CD4-positive, alpha-beta T cell (primary cell): ENCODE data around the gene AGBL1. TPM values are rescaled to one million over a fixed set of nuclear protein-coding genes. Genes with fewer than 3 reads are reported as not detected.

Experiments used
- ATAC-seq: fragments of 200-7000 bp; cut with Tn5 transposase; one replicate; pipeline ENCODE4 v1.10.0; 2022; ENCODE audit warnings: mild to moderate bottlenecking; ENCODE audit not compliant: poor library complexity
- CTCF ChIA-PET: fragments of 350-600 bp; sonication (Branson Sonifier 250); formaldehyde crosslinking; loops from one replicate; lab custom pipeline; 2021; ENCODE audit warnings: antibody characterized with exemption, inconsistent platforms; lab: Charles Lee
- POLR2A ChIA-PET: fragments of 350-600 bp; sonication (Branson Sonifier 250); formaldehyde crosslinking; loops from one replicate; lab custom pipeline; 2021; ENCODE audit warnings: antibody characterized with exemption, inconsistent platforms; lab: Charles Lee
- DNase-seq, 14 experiments: peaks; one replicate each; pipeline ENCODE4 v3.0.0-alpha.2; 2013 to 2020; ENCODE audit warnings: mixed read lengths in 2 of 14
- H3K27ac ChIP-seq, 2 donors: one replicate each; pipeline versions ENCODE4 v1.5.1 to v1.7.0; 2013; ENCODE audit warnings: low read length in 2 of 2, low read depth in 1 of 2, mild to moderate bottlenecking in 1 of 2
- H3K27me3 ChIP-seq, 2 experiments: 1 replicate in 1 of 2; 2 replicates in 1 of 2; pipeline versions ENCODE4 v1.6.1 to v1.7.0; 2013; ENCODE audit warnings: low read length in 2 of 2, control low read depth in 1 of 2, mild to moderate bottlenecking in 1 of 2, moderate library complexity in 1 of 2; ENCODE audit not compliant: insufficient read depth in 2 of 2, control insufficient read depth in 1 of 2
- H3K36me3 ChIP-seq: one replicate; pipeline ENCODE4 v1.6.1; 2013; ENCODE audit warnings: low read length, control low read depth; ENCODE audit not compliant: insufficient read depth
- H3K4me1 ChIP-seq: one replicate; pipeline ENCODE4 v1.6.1; 2013; ENCODE audit warnings: low read length, control low read depth; ENCODE audit not compliant: insufficient read depth
- H3K4me3 ChIP-seq: one replicate; pipeline ENCODE4 v1.5.1; 2013; ENCODE audit warnings: mild to moderate bottlenecking, low read length, moderate library complexity
- H3K9me3 ChIP-seq, 2 experiments: 1 replicate in 1 of 2; 2 replicates in 1 of 2; pipeline versions ENCODE4 v1.6.1 to v1.7.0; 2013; ENCODE audit warnings: low read length in 2 of 2, mild to moderate bottlenecking in 2 of 2, control low read depth in 1 of 2, moderate library complexity in 1 of 2; ENCODE audit not compliant: control insufficient read depth in 1 of 2, insufficient read depth in 1 of 2
- H3K27ac Mint-ChIP-seq: one replicate; pipeline ENCODE4 v1.8.0; 2020; ENCODE audit warnings: mixed read lengths
- H3K27me3 Mint-ChIP-seq: one replicate; pipeline ENCODE4 v1.8.0; 2021; ENCODE audit warnings: mixed read lengths
- H3K36me3 Mint-ChIP-seq: one replicate; pipeline ENCODE4 v1.8.0; 2021; ENCODE audit warnings: low read depth, mixed read lengths
- H3K4me1 Mint-ChIP-seq: one replicate; pipeline ENCODE4 v1.8.0; 2021; ENCODE audit warnings: low read depth, mixed read lengths
- H3K4me3 Mint-ChIP-seq: one replicate; pipeline ENCODE4 v1.8.0; 2020; ENCODE audit warnings: mild to moderate bottlenecking, mixed read lengths
- H3K9me3 Mint-ChIP-seq: one replicate; pipeline ENCODE4 v1.8.0; 2020; ENCODE audit warnings: mixed read lengths
- intact Hi-C, 2 experiments: fragments of 100-400 bp; cut with DNase I in 1 of 2; cut with micrococcal nuclease in 1 of 2; formaldehyde crosslinking; loops; one replicate each; pipeline versions ENCODE4 v1.15.1 to v1.9.0; 2023 to 2025; cut with DNase I, micrococcal nuclease
- total RNA-seq, 174 experiments: library from RNA in 2 of 174; stranded (reverse) in 2 of 174; gene quantifications; one replicate each; pipeline ENCODE4 v1.2.3 and lab custom pipeline; 2021 to 2026
- TF ChIP-seq, protein P1 (sequence below): fragments of 200-600 bp; IDR thresholded peaks from one replicate; pipeline ENCODE4 v1.8.0; 2022; ENCODE audit warnings: antibody characterized with exemption, mild to moderate bottlenecking

The AGBL1 gene
- total RNA-seq, 2 experiments from 2014 or later = not detected

DNA sequence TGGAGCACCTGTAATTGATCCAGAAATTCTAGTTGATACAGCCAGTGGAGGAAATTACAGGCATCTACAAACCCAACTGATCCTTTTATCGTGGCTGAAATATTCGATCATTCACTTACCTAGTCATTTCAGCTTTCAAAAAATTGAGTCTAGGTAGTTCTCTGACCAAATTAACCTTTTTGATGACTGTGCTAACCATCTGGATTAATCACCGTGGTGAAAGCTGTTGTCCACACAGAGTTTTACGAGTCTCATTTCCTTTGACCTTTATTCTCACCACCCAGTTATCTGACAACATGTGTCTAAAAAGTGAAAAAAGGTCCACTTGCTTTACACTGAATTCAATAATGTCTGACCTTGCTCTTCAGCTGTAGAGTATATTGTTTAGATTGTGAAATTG lies 354.3 kb downstream of the AGBL1 start:
- no peaks in the 10 kb centered on the region for H3K4me1 ChIP-seq
- no peaks in the 10 kb centered on the region for H3K27me3 ChIP-seq
- no peak for ATAC-seq
- no peaks in the 10 kb centered on the region for H3K9me3 Mint-ChIP-seq
- POLR2A ChIA-PET = no interaction called here
- H3K27ac Mint-ChIP-seq = no peak overlapping the region
- no peak overlapping the region for H3K27ac ChIP-seq
- TF ChIP-seq, protein P1, sequence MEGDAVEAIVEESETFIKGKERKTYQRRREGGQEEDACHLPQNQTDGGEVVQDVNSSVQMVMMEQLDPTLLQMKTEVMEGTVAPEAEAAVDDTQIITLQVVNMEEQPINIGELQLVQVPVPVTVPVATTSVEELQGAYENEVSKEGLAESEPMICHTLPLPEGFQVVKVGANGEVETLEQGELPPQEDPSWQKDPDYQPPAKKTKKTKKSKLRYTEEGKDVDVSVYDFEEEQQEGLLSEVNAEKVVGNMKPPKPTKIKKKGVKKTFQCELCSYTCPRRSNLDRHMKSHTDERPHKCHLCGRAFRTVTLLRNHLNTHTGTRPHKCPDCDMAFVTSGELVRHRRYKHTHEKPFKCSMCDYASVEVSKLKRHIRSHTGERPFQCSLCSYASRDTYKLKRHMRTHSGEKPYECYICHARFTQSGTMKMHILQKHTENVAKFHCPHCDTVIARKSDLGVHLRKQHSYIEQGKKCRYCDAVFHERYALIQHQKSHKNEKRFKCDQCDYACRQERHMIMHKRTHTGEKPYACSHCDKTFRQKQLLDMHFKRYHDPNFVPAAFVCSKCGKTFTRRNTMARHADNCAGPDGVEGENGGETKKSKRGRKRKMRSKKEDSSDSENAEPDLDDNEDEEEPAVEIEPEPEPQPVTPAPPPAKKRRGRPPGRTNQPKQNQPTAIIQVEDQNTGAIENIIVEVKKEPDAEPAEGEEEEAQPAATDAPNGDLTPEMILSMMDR = no peak
- CTCF ChIA-PET = no interaction called here
- H3K36me3 Mint-ChIP-seq = no peaks in the 10 kb centered on the region
- intact Hi-C loops = no loop called here
- no peak for DNase-seq
- no peak overlapping the region for H3K4me3 Mint-ChIP-seq
- H3K9me3 ChIP-seq = no peaks in the 10 kb centered on the region
- H3K27me3 Mint-ChIP-seq = no peaks in the 10 kb centered on the region
- no peaks in the 10 kb centered on the region for H3K36me3 ChIP-seq
- no peaks in the 10 kb centered on the region for H3K4me1 Mint-ChIP-seq
- H3K4me3 ChIP-seq = no peak overlapping the region

DNA sequence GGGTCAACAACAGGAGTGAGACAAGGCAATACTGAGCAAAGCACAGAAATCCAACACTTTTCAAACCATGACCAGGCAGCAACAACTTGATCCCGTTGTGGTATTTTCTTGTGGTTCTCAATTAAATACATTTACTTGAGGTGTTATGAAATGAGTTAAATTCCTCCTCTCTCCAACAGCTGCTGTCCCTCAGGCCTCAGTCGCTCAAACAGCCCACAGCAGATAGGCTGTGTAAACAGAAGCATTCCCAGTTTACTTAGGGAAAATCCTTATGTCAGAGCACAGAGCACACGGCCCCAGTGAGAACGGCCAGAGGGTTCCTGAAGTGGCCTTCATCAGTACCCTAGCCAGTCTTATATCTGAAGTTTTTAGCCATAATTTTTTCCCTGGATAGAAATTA lies 359.9 kb downstream of the AGBL1 start:
- no peaks in the 10 kb centered on the region for H3K4me1 Mint-ChIP-seq
- no peaks in the 10 kb centered on the region for H3K27me3 ChIP-seq
- TF ChIP-seq, protein P1 = no peak
- DNase-seq (no peak), ATAC-seq (no peak)
- no peak overlapping the region for H3K27ac ChIP-seq
- H3K27me3 Mint-ChIP-seq = no peaks in the 10 kb centered on the region
- no peaks in the 10 kb centered on the region for H3K4me1 ChIP-seq
- no peaks in the 10 kb centered on the region for H3K36me3 ChIP-seq
- ChIA-PET POLR2A (no interaction called here), CTCF (no interaction called here)
- intact Hi-C loops = no loop called here
- no peaks in the 10 kb centered on the region for H3K9me3 ChIP-seq
- H3K27ac Mint-ChIP-seq = no peak overlapping the region
- H3K9me3 Mint-ChIP-seq = no peaks in the 10 kb centered on the region
- H3K4me3 Mint-ChIP-seq = no peak overlapping the region
- H3K4me3 ChIP-seq = no peak overlapping the region
- no peaks in the 10 kb centered on the region for H3K36me3 Mint-ChIP-seq

DNA sequence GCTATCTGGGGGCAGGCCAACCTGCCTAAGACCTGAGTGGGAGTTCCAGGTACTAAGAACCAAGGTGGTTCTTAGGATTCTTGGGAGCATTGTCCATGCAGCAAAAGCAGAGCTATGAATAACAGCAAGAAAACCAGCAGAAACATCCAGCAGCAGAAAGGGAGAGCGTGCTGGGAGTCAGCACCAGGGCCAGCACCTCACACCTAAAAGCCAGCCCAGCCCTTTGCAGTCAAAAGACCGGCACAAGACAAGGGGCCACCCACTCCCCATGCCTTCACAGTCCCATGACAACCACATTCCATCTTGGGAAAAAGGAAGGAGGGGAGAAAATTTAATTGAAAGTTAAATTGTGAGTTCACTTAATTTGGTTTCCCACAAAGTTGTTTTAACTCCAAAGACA lies 364.9 kb downstream of the AGBL1 start:
- Mint-ChIP-seq H3K27me3 (no peaks in the 10 kb centered on the region), H3K9me3 (no peaks in the 10 kb centered on the region), H3K36me3 (no peaks in the 10 kb centered on the region), H3K4me1 (no peaks in the 10 kb centered on the region), H3K27ac (no peak overlapping the region), H3K4me3 (no peak overlapping the region)
- no peaks in the 10 kb centered on the region for H3K4me1 ChIP-seq
- H3K36me3 ChIP-seq = no peaks in the 10 kb centered on the region
- no peak for DNase-seq
- intact Hi-C loops = no loop called here
- no peak for ATAC-seq
- no peak overlapping the region for H3K27ac ChIP-seq
- no peaks in the 10 kb centered on the region for H3K27me3 ChIP-seq
- no peaks in the 10 kb centered on the region for H3K9me3 ChIP-seq
- no peak overlapping the region for H3K4me3 ChIP-seq
- POLR2A ChIA-PET = no interaction called here
- CTCF ChIA-PET = no interaction called here
- TF ChIP-seq, protein P1 = no peak
